DMS114 treated with DMSO at 0.1 percent for 48 hours (cell line): Measurements from ENCODE around the gene SAP130.
"Not testable (repeated sequence)": the region's sequence is repeated elsewhere in the genome, so short reads cannot be mapped to it uniquely, and the experiment has no call there.

Experiments used
- DNase-seq: peaks from one replicate; lab custom pipeline; 2025; ENCODE audit not compliant: unreplicated experiment; lab: John Stamatoyannopoulos, UW

The SAP130 gene

DNA sequence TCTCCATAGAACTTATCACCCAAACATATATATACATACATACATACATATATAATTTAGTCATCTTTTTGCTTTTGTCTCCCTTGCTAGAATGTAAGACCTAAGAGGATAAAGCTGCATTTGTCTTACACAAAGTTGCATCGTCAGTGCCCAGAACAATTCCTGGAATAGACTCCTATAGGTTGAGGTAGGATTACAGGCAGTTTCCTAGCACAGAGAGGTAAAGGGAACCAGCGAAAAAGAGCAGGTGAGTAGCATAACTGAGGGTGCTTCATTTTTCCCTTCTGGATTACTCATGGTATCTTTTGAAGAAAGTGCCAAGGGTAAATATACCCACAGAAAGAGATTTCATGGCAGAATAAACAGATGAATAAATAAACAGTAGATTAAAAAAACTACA, 74.0 kb downstream of the SAP130 start:
- DNase-seq, result no peak

- DNase-seq, result no peak
These were observed 74.6 kb downstream of the SAP130 start for GRCh38 chr2:127953128-127953718.

GRCh38 chr2:127951026-127951425, 76.8 kb downstream of the SAP130 start:
- no peak for DNase-seq

GRCh38 chr2:127950264-127950663, 77.6 kb downstream of the SAP130 start:
- no peak for DNase-seq

DNA sequence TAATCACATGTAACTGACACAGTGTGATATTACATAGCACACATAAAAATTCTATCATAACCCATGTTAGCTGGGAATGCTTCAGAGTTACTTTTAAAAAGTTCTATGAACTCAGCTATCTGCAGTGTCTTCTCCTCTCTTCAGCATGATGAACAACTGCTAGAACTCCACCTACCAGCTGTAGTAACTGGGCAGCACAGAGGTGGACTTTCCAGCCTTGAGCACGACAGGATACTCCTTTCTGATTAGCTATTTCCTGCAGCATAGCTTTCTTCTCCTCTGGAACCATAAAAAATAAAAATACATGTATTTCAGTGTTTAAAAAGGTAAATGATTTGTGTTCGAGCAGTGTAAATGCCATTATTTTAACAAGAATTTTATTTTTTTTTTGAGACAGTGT, 82.6 kb downstream of the SAP130 start:
- no peak for DNase-seq

DNA sequence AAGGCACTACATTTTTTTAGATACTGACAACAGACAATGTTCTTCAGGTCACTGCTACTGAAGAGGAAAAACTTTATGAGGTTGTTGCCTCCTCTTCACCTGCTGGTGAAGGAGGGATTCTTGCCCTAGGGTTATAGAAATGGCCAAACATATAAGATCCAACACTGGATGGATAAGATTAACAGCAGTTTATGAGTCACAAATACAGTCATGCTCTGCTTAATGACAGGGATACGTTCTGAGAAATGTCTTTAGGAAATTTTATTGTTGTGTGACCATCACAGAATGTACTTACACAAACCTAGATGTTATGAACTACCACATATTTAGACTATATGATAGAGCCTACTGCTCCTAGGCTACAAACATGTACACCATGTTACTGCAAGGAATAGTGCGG, 84.7 kb downstream of the SAP130 start:
- no peak for DNase-seq

- DNase-seq, result no peak
These were observed 85.9 kb downstream of the SAP130 start for GRCh38 chr2:127942002-127942401.

DNA sequence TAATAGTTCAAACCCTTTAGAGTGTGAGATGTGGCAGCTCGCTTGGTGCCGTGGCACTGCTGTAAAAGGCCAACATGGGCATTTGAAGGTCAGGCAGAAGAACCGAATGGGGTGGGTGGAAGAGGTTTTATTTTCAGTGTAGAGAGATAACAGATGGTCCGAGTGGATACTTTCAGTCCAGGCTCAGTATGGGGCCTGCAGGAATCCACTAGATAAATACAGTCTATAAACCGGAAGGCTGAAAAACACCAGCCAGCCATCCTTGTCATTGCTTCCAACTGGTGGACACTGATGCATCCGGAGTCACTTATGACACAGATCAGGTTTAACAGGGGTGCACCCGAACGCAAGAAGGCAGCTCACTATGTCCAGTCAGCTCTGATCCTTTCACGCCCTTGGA, 86.4 kb downstream of the SAP130 start:
- DNase-seq, result no peak

GRCh38 chr2:127940641-127941040, 87.2 kb downstream of the SAP130 start:
- DNase-seq, result no peak

DNA sequence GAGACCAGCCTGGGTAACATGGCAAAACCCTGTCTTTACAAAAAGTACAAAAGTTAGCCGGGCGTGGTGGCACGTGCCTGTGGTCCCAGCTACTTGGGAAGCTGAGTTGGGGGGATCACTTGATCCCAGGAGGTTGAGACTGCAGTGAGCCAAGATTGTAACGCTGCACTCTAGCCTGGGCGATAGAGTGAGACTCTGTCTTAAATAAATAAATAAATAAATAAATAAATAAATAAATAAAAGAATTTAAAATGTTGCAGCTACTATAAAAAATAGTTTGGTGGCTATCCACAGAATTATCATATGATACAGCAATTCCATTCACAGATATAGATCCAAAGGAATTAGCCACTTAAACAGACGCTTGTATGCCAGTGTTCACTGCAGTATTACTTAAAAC, 92.5 kb downstream of the SAP130 start:
- DNase-seq, result no peak

GRCh38 chr2:127932199-127932876, 95.5 kb downstream of the SAP130 start:
- DNase-seq, result no peak

- DNase-seq, result no peak
These were observed 98.4 kb downstream of the SAP130 start for GRCh38 chr2:127929449-127929848.

DNA sequence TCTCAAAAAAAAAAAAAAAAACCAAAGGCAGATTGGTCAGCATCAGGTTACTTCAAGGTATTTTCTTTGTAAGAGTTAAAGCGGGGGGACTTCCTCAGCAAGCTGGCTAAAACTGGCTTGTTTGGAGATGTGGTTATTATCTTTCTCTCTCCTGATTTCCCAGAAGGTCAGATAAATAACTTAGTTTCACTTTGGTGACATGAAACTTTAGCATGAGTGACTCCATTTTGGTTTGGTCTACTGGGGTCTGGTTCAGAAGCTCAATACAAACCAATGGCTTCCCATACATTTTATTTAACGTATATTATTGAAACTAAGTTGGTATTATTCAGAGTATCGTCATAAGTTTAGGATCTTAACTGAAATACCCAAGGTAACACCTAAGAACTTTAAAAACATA, 100.5 kb downstream of the SAP130 start:
- no peak for DNase-seq

- no peak for DNase-seq
These were observed 109.9 kb downstream of the SAP130 start for GRCh38 chr2:127917916-127918315.

DNA sequence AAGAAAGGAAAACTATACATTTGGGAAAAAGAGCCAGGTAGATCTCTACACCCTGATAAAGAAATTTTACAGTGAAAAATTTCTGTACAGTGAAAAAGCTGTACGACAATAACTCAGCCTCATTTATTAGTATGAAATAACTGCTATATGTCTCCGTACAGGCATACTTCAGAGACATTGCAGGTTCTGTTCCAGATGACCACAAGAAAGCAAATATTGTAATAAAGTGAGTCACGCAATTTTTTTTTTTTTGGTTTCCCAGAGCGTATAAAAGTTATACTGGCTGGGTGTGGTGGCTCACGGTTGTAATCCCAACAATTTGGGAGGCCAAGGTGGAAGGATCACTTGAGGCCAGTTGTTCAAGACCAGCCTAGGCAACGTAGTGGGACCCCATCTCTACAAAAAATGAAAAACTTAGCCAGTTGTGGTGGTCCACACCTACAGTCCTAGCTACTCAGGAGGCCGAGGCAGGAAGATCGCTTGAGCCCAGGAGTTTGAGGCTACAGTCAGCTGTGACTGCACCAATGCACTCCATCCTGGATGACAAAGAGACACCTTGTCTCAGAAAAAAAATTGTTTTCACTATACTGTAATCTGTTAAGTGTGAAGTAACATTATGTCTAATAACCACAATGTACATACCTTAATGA, 113.9 kb downstream of the SAP130 start:
- no peak for DNase-seq

DNA sequence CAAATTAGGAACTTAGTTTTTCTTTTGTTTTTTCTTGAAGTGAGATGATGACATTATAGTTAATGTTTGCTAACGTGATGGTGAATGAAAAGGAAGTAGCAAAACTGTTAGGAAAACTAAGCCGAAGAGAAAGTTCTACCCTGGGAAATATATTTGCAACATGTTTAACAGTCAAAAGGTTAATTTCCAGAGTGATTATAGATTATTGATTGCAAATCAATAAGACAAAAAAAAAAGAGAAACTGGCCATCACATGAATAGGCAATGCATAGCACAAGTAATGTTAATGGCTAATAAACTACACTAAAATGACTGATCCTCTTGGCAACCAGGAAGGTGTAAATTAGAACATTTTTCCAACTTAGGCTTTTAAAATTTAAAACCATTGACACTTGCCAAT, 116.1 kb downstream of the SAP130 start:
- no peak for DNase-seq

GRCh38 chr2:127910415-127910814, 117.4 kb downstream of the SAP130 start:
- DNase-seq, result no peak

GRCh38 chr2:127909019-127909418, 118.8 kb downstream of the SAP130 start:
- no peak for DNase-seq

- not testable (repeated sequence) for DNase-seq
These were observed 120.0 kb downstream of the SAP130 start for GRCh38 chr2:127907733-127908400.

- no peak for DNase-seq
These were observed 121.5 kb downstream of the SAP130 start for GRCh38 chr2:127906206-127906926.

DNA sequence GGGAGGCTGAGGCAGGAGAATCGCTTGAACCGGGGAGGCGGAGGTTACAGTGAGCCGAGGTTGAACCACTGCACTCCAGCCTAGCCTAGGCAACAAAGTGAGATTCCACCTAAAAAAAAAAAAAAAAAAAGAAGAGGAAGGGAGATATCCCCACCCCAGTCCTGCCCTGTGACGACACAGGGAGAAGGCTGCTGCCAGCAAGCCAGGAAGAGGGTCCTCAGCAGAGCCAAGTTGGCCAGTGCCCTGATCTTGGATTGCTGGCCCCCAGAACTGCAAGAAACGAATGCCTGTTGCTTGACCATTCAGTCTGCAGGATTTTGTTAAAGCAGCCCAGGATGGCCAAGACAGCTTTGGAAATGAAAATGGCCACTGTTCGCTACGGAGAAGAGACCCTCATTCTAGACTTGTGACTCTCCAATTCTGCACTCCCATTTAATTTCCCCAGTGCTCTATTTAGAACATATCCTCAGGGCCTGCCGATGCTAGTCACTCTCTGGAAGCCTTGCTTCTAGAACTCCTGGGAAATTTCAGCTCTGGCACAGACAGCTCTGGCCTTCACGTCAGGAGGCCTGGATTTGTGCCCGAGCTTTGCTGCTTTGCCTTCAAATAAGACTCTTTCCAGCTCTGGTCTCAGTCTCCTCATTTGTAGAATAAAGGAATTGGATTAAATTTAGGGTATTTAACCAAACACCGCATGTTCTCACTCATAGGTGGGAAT, 126.4 kb downstream of the SAP130 start:
- no peak for DNase-seq
